ENCODE results near the gene CTSW. TPM values are rescaled to one million over a fixed set of nuclear protein-coding genes. Genes with fewer than 3 reads are reported as not detected.

Gene CTSW
- total RNA-seq, 2 experiments from 2014 or later, result not detected

- no peak overlapping the region for H2AFZ ChIP-seq (ENCODE audit: low read length)
- no peak for DNase-seq (ENCODE audit: low spot score)
- intact Hi-C loops (cut with micrococcal nuclease; ENCODE audit: unreplicated experiment), result no loop called here
- no peak overlapping the region; the same call in 1 of the 2 replicates for H3K4me2 ChIP-seq (ENCODE audit: low read length)
- POLR2A ChIA-PET, result no interaction called here
- no peaks in the 10 kb centered on the region for H4K20me1 ChIP-seq (ENCODE audit: insufficient read depth, low read length)
- H3K9me3 ChIP-seq (ENCODE audit: low read length), result no peaks in the 10 kb centered on the region
- peaks cover 8% of the 10 kb centered on the region; the same call in 1 of the 2 replicates for H3K36me3 ChIP-seq (ENCODE audit: insufficient read depth, low read length)
- no peak overlapping the region for H3K4me3 ChIP-seq (ENCODE audit: low read depth, low read length, poor library complexity, severe bottlenecking)
- no TSS peak for BruUV-seq (replicated peaks)
- H3K79me2 ChIP-seq (ENCODE audit: insufficient read depth, low read depth, low read length), result peaks cover 11% of the 10 kb centered on the region; the same call in 1 of the 2 replicates
- TF ChIP-seq CTCF (conservative IDR thresholded peaks at IDR 0.05; ENCODE audit: low read length) (no peak), EZH2phosphoT487 (IDR thresholded peaks at IDR 0.05; ENCODE audit: borderline replicate concordance, low read depth, low read length) (no peak)
- CTCF ChIA-PET (ENCODE audit: unreplicated experiment), result no interaction called here
- H3K9me2 ChIP-seq (ENCODE audit: insufficient read depth, low read length), result no peaks in the 10 kb centered on the region
- no peak overlapping the region for H3K27ac ChIP-seq (ENCODE audit: low read depth, low read length, poor library complexity, severe bottlenecking)
- peaks cover 22% of the 10 kb centered on the region for H3K4me1 ChIP-seq (ENCODE audit: insufficient read depth, low read length, poor library complexity, severe bottlenecking)
Measured at GRCh38 chr11:65921033-65921555, 41.5 kb downstream of the CTSW start.

GRCh38 chr11:65921876-65922275 lies 42.2 kb downstream of the CTSW start:
- POLR2A ChIA-PET, result no interaction called here

More at GRCh38 chr11:65921876-65922275, 42.2 kb downstream of the CTSW start:
- Histone ChIP-seq H3K4me2 (ENCODE audit: low read length) (no peak overlapping the region), H3K27ac (ENCODE audit: low read depth, low read length, poor library complexity, severe bottlenecking) (no peak overlapping the region), H3K4me1 (ENCODE audit: insufficient read depth, low read length, poor library complexity, severe bottlenecking) (peaks cover 22% of the 10 kb centered on the region), H4K20me1 (ENCODE audit: insufficient read depth, low read length) (no peaks in the 10 kb centered on the region), H3K36me3 (ENCODE audit: insufficient read depth, low read length) (peaks cover 8% of the 10 kb centered on the region; the same call in 1 of the 2 replicates), H2AFZ (ENCODE audit: low read length) (no peak overlapping the region), H3K79me2 (ENCODE audit: insufficient read depth, low read depth, low read length) (peaks cover 11% of the 10 kb centered on the region; the same call in 1 of the 2 replicates), H3K4me3 (ENCODE audit: low read depth, low read length, poor library complexity, severe bottlenecking) (no peak overlapping the region), H3K9me2 (ENCODE audit: insufficient read depth, low read length) (no peaks in the 10 kb centered on the region), H3K9me3 (ENCODE audit: low read length) (no peaks in the 10 kb centered on the region)
- no peak for DNase-seq (ENCODE audit: low spot score)
- CTCF ChIA-PET (ENCODE audit: unreplicated experiment), result no interaction called here
- intact Hi-C loops (cut with micrococcal nuclease; ENCODE audit: unreplicated experiment), result no loop called here
- BruUV-seq (replicated peaks), result no TSS peak
- TF ChIP-seq EZH2phosphoT487 (IDR thresholded peaks at IDR 0.05; ENCODE audit: borderline replicate concordance, low read depth, low read length), result no peak
- no peak for TF ChIP-seq CTCF (conservative IDR thresholded peaks at IDR 0.05; ENCODE audit: low read length)
